ENCODE measurements around the gene ARHGAP26.

ARHGAP26 gene

GRCh38 chr5:142783601-142784341 is 13.6 kb downstream of the ARHGAP26 start:
- peak; percentile 45 to 65 (median 49) for DNase-seq

GRCh38 chr5:142784401-142784955 is 14.3 kb downstream of the ARHGAP26 start:
- peak in 2 of 3 donors; percentile 55 to 60 for DNase-seq

GRCh38 chr5:142785206-142785605 is 15.0 kb downstream of the ARHGAP26 start:
- DNase-seq = no peak

GRCh38 chr5:142789206-142789605 is 19.0 kb downstream of the ARHGAP26 start:
- no peak for DNase-seq

- DNase-seq = no peak
Observed at GRCh38 chr5:142792012-142792864, 22.1 kb downstream of the ARHGAP26 start.

GRCh38 chr5:142792865-142793232 is 22.7 kb downstream of the ARHGAP26 start:
- no peak for DNase-seq

- peak; percentile 48 to 57 (median 52) for DNase-seq
Observed at GRCh38 chr5:142794537-142794936, 24.4 kb downstream of the ARHGAP26 start.

- DNase-seq = peak; percentile 69 to 90 (median 84)
Observed at GRCh38 chr5:142795251-142795650, 25.1 kb downstream of the ARHGAP26 start.

- no peak for DNase-seq
Observed at GRCh38 chr5:142796492-142797109, 26.4 kb downstream of the ARHGAP26 start.

GRCh38 chr5:142797420-142797819 is 27.2 kb downstream of the ARHGAP26 start:
- no peak for DNase-seq

GRCh38 chr5:142798099-142798770 is 28.1 kb downstream of the ARHGAP26 start:
- DNase-seq = peak; percentile 90 to 96 (median 95)

GRCh38 chr5:142800776-142801494 is 30.8 kb downstream of the ARHGAP26 start:
- no peak for DNase-seq

- no peak for DNase-seq
Observed at GRCh38 chr5:142801495-142801871, 31.3 kb downstream of the ARHGAP26 start.

GRCh38 chr5:142803428-142804125 is 33.4 kb downstream of the ARHGAP26 start:
- DNase-seq = peak; percentile 82 to 95 (median 92)

- no peak for DNase-seq
Observed at GRCh38 chr5:142805339-142805738, 35.2 kb downstream of the ARHGAP26 start.

GRCh38 chr5:142806841-142807267 is 36.7 kb downstream of the ARHGAP26 start:
- no peak for DNase-seq

- DNase-seq = peak; percentile 69 to 71 (median 71)
Observed at GRCh38 chr5:142807372-142807911, 37.3 kb downstream of the ARHGAP26 start.

GRCh38 chr5:142808878-142809598 is 38.9 kb downstream of the ARHGAP26 start:
- peak in 1 of 3 donors; percentile 40 for DNase-seq

GRCh38 chr5:142810081-142810480 is 39.9 kb downstream of the ARHGAP26 start:
- no peak for DNase-seq

GRCh38 chr5:142810743-142811290 is 40.6 kb downstream of the ARHGAP26 start:
- no peak for DNase-seq
